Activated CD4-positive, alpha-beta T cell treated with anti-CD3 and anti-CD28 coated beads for 36 hours (primary cell): ENCODE results near the gene SAE1. TPM values are rescaled to one million over a fixed set of nuclear protein-coding genes. Genes with fewer than 3 reads are reported as not detected.
A peak's percentile ranks its signal among the peaks of the same experiment; 100 is the strongest.

ENCODE experiments used
- ATAC-seq: fragments of 200-7000 bp; cut with Tn5 transposase; one replicate; pipeline ENCODE4 v1.10.0; 2021; ENCODE audit warnings: mild to moderate bottlenecking, moderate library complexity
- CTCF ChIA-PET: fragments of 350-600 bp; sonication (Branson Sonifier 250); formaldehyde crosslinking; loops from one replicate; lab custom pipeline; 2021; ENCODE audit warnings: antibody characterized with exemption; lab: Charles Lee
- POLR2A ChIA-PET: fragments of 350-600 bp; sonication (Branson Sonifier 250); formaldehyde crosslinking; loops from one replicate; lab custom pipeline; 2021; ENCODE audit warnings: antibody characterized with exemption, inconsistent platforms; lab: Charles Lee
- DNase-seq: peaks from one replicate; pipeline ENCODE4 v3.0.0-alpha.2; 2020
- H3K27ac Mint-ChIP-seq: one replicate; pipeline ENCODE4 v1.8.0; 2021; ENCODE audit warnings: mixed read lengths
- H3K27me3 Mint-ChIP-seq: one replicate; pipeline ENCODE4 v1.8.0; 2021; ENCODE audit warnings: mixed read lengths
- H3K36me3 Mint-ChIP-seq: one replicate; pipeline ENCODE4 v1.8.0; 2021; ENCODE audit warnings: low read depth, mixed read lengths
- H3K4me1 Mint-ChIP-seq: one replicate; pipeline ENCODE4 v1.8.0; 2021; ENCODE audit warnings: mixed read lengths
- H3K4me3 Mint-ChIP-seq: one replicate; pipeline ENCODE4 v1.8.0; 2021; ENCODE audit warnings: mild to moderate bottlenecking, moderate library complexity, mixed read lengths
- H3K9me3 Mint-ChIP-seq: one replicate; pipeline ENCODE4 v1.8.0; 2021; ENCODE audit warnings: low read depth, mixed read lengths
- intact Hi-C, 2 experiments: fragments of 100-400 bp; cut with DNase I in 1 of 2; cut with micrococcal nuclease in 1 of 2; formaldehyde crosslinking; loops; one replicate each; pipeline versions ENCODE4 v1.14.2 to v1.15.1; 2022 to 2024; cut with DNase I, micrococcal nuclease
- total RNA-seq, 2 experiments: library from RNA; stranded (reverse); gene quantifications; one replicate each; pipeline ENCODE4 v1.2.3, GENCODE V29; 2021

Gene SAE1
- total RNA-seq, 2 experiments from 2014 or later = 143 to 156 TPM

- DNase-seq = peak; percentile 60
- ATAC-seq = peak; percentile 90
- Mint-ChIP-seq H3K4me1 (peaks cover 69% of the 10 kb centered on the region), H3K9me3 (no peaks in the 10 kb centered on the region), H3K4me3 (peak overlapping the region; percentile 58), H3K36me3 (peaks cover 63% of the 10 kb centered on the region), H3K27ac (peak overlapping the region; percentile 93), H3K27me3 (no peaks in the 10 kb centered on the region)
- ChIA-PET CTCF (interaction anchor here (0.6 to 4.7 kb wide), 21 partner anchors 9 to 146 kb away, joined by 3 to 43 read pairs (median 5); partner anchors contain the start of gene ZC3H4), POLR2A (interaction anchor here (0.5 to 1.9 kb wide), 14 partner anchors 13 to 116 kb away, joined by 3 to 15 read pairs (median 4); partner anchors contain the start of genes CCDC9 and ZC3H4)
- intact Hi-C loops = loop anchor here (1.0 to 5.0 kb wide), 4 partner anchors 17 to 68 kb away; no protein-coding TSS in a partner anchor
Measured at GRCh38 chr19:47158879-47159503, 28.4 kb downstream of the SAE1 start.

- Mint-ChIP-seq H3K9me3 (no peaks in the 10 kb centered on the region), H3K4me3 (no peak overlapping the region), H3K27ac (no peak overlapping the region), H3K36me3 (peaks cover 47% of the 10 kb centered on the region), H3K27me3 (no peaks in the 10 kb centered on the region), H3K4me1 (peaks cover 58% of the 10 kb centered on the region)
- ChIA-PET POLR2A (no interaction called here), CTCF (interaction anchor here (0.6 to 1.8 kb wide), 8 partner anchors 15 to 127 kb away, joined by 3 to 8 read pairs (median 4); no protein-coding TSS in a partner anchor)
- ATAC-seq = no peak
- DNase-seq = no peak
- intact Hi-C loops = no loop called here
Measured at GRCh38 chr19:47161876-47162489, 31.3 kb downstream of the SAE1 start.

- POLR2A ChIA-PET = interaction anchor here (0.7 kb wide), 1 partner anchor 86 kb away, joined by 3 read pairs; no protein-coding TSS in a partner anchor
- DNase-seq (no peak), ATAC-seq (no peak)
- Mint-ChIP-seq H3K27ac (no peak overlapping the region), H3K27me3 (no peaks in the 10 kb centered on the region), H3K4me1 (peaks cover 11% of the 10 kb centered on the region), H3K36me3 (peaks cover 43% of the 10 kb centered on the region), H3K9me3 (no peaks in the 10 kb centered on the region), H3K4me3 (no peak overlapping the region)
- CTCF ChIA-PET = interaction anchor here (1.2 to 2.5 kb wide), 3 partner anchors 10 to 76 kb away, joined by 3 to 10 read pairs (median 4); no protein-coding TSS in a partner anchor
- intact Hi-C loops = no loop called here
Measured at GRCh38 chr19:47168065-47168464, 37.4 kb downstream of the SAE1 start.

- ATAC-seq (no peak), DNase-seq (no peak)
- ChIA-PET POLR2A (interaction anchor here (0.7 kb wide), 2 partner anchors 10 to 16 kb away, joined by 3 to 4 read pairs; no protein-coding TSS in a partner anchor), CTCF (interaction anchor here (0.6 to 3.3 kb wide), 6 partner anchors 13 to 158 kb away, joined by 3 to 10 read pairs (median 4); no protein-coding TSS in a partner anchor)
- Mint-ChIP-seq H3K4me1 (peaks cover 41% of the 10 kb centered on the region), H3K4me3 (no peak overlapping the region), H3K36me3 (peaks cover 67% of the 10 kb centered on the region), H3K27me3 (no peaks in the 10 kb centered on the region), H3K9me3 (no peaks in the 10 kb centered on the region), H3K27ac (peak overlapping the region; percentile 12)
- intact Hi-C loops = no loop called here
Measured at GRCh38 chr19:47172666-47173455, 42.2 kb downstream of the SAE1 start.

- intact Hi-C loops = loop anchor here (1.0 kb wide), 3 partner anchors 10 to 17 kb away; no protein-coding TSS in a partner anchor
- ChIA-PET POLR2A (interaction anchor here (0.6 to 2.5 kb wide), 6 partner anchors 10 to 68 kb away, joined by 3 to 42 read pairs (median 6); no protein-coding TSS in a partner anchor), CTCF (interaction anchor here (1.0 to 3.3 kb wide), 6 partner anchors 9 to 71 kb away, joined by 3 to 24 read pairs (median 4); no protein-coding TSS in a partner anchor)
- H3K4me3 Mint-ChIP-seq = peak overlapping the region; percentile 18
- peak overlapping the region; percentile 94 for H3K27ac Mint-ChIP-seq
- H3K4me1 Mint-ChIP-seq = peaks cover 69% of the 10 kb centered on the region
- DNase-seq (no peak), ATAC-seq (no peak)
- no peaks in the 10 kb centered on the region for H3K27me3 Mint-ChIP-seq
- H3K36me3 Mint-ChIP-seq = peaks cover 69% of the 10 kb centered on the region
- no peaks in the 10 kb centered on the region for H3K9me3 Mint-ChIP-seq
Measured at GRCh38 chr19:47176071-47176626, 45.5 kb downstream of the SAE1 start.

DNA sequence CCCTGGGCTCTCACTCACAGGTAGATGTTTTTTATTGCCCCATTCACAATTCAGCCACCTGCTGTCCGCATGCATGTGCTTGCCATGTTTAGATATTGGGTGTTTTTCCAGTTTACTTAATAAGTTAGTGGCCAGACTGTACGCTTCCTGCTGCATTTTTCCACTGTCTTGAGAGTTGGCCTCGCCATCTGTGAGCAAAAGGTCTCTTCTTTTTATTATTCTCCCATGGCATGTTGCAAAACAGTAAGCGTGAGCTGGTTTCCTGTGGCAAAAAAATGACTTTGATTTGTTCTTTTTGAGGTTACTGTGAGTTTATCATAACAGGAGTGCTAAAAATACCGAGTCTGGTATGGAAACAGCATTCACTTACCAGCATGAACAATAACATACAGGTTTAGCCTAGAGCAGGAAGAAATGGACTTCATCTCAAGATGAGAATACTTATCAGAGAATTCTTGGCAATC lies 46.0 kb downstream of the SAE1 start:
- intact Hi-C loops = loop anchor here (1.0 kb wide), 3 partner anchors 10 to 17 kb away; no protein-coding TSS in a partner anchor
- H3K4me1 Mint-ChIP-seq = peaks cover 69% of the 10 kb centered on the region

GRCh38 chr19:47179653-47180310 lies 49.1 kb downstream of the SAE1 start:
- peaks cover 91% of the 10 kb centered on the region for H3K4me1 Mint-ChIP-seq
- ChIA-PET CTCF (interaction anchor here (0.7 to 3.3 kb wide), 6 partner anchors 13 to 64 kb away, joined by 3 to 10 read pairs (median 4); no protein-coding TSS in a partner anchor), POLR2A (interaction anchor here (0.6 to 1.0 kb wide), 2 partner anchors 9 to 10 kb away, joined by 3 read pairs; no protein-coding TSS in a partner anchor)
- ATAC-seq = peak; percentile 8
- intact Hi-C loops = no loop called here
- peak overlapping the region; percentile 75 for H3K27ac Mint-ChIP-seq
- H3K4me3 Mint-ChIP-seq = no peak overlapping the region
- H3K36me3 Mint-ChIP-seq = peaks cover 75% of the 10 kb centered on the region
- H3K27me3 Mint-ChIP-seq = no peaks in the 10 kb centered on the region
- no peaks in the 10 kb centered on the region for H3K9me3 Mint-ChIP-seq
- DNase-seq = no peak

More for the DNA sequence above, 46.0 kb downstream of the SAE1 start:
- no peaks in the 10 kb centered on the region for H3K27me3 Mint-ChIP-seq
- H3K27ac Mint-ChIP-seq = peak overlapping the region; percentile 94
- ATAC-seq (peak; percentile 86), DNase-seq (peak; percentile 63)
- CTCF ChIA-PET = interaction anchor here (0.6 to 3.3 kb wide), 8 partner anchors 10 to 173 kb away, joined by 3 to 24 read pairs (median 5); partner anchors contain the start of gene DHX34
- POLR2A ChIA-PET = interaction anchor here (0.6 to 2.5 kb wide), 8 partner anchors 10 to 81 kb away, joined by 3 to 42 read pairs (median 4); no protein-coding TSS in a partner anchor
- H3K9me3 Mint-ChIP-seq = no peaks in the 10 kb centered on the region
- H3K4me3 Mint-ChIP-seq = peak overlapping the region; percentile 18
- H3K36me3 Mint-ChIP-seq = peaks cover 69% of the 10 kb centered on the region

DNA sequence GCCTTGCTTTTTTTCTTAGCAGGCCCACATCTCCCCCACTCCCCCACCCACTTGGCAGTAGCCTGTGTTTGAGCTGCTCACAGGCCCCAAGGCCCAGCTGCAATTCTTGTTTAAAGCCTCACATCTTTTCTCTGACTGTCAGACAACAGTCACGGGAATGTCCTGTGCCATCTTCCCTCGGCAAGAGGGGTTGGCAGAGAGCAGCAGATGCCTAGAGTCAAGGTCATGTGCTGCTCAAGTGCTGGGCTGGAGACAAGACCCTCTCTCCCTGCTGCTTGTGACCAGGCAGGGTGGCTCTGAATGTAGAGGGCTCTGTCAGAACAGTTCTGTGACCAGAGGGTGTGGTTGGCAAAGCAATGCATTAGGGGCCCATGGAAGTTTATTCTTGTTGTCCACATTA lies 53.0 kb downstream of the SAE1 start:
- peaks cover 84% of the 10 kb centered on the region for H3K4me1 Mint-ChIP-seq
- CTCF ChIA-PET = interaction anchor here (0.6 to 1.9 kb wide), 2 partner anchors 25 to 28 kb away, joined by 4 to 6 read pairs; no protein-coding TSS in a partner anchor
- no peaks in the 10 kb centered on the region for H3K9me3 Mint-ChIP-seq
- H3K4me3 Mint-ChIP-seq = peak overlapping the region; percentile 12
- intact Hi-C loops = no loop called here
- H3K27ac Mint-ChIP-seq = peak overlapping the region; percentile 92
- peaks cover 67% of the 10 kb centered on the region for H3K36me3 Mint-ChIP-seq
- no peak for ATAC-seq
- POLR2A ChIA-PET = no interaction called here
- H3K27me3 Mint-ChIP-seq = no peaks in the 10 kb centered on the region
- no peak for DNase-seq

DNA sequence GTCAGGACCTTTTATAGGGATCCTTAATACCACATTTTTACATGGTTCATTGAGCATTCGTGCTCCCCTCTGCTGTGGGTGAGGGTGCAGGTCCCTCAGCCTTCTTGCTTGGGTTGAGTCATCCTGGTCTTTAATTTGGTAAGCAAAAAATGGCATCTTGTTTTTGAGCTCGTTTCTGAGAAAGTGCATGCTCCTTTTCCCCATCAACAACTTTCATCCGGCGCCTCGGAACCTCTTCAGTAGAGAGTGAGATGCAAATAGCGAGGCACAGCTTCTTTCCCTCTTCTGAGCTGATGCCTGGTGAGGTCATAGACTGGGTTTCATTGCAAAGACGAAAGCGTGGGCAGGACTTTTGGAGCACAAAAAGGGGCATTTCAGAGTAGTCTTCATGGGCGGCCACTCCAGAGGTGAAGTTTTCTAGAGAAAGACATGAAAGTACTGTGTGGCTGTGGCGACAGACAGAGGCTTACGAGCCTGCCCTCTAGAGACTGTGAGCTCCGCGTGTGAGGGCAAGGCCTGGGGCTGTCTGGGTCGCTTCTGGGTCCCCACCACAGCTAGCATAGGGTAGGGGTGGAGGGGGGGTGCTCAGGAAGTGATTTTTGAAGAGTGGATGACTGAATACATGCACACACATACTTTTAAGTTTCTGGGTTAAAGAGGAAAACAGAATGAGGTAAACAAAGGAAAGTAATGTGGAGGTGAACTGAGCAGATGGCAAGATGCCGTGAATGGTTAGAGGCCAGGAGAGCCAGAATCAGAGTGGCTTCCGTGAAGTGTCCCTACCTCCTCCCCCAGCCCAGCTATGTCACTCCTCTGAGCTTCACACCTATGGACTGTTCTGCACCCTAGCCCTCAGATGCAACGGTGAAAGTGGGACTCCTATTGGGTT lies 56.1 kb downstream of the SAE1 start:
- CTCF ChIA-PET = interaction anchor here (0.6 to 3.9 kb wide), 21 partner anchors 9 to 153 kb away, joined by 3 to 43 read pairs (median 3); partner anchors contain the start of genes CCDC9 and SAE1
- POLR2A ChIA-PET = interaction anchor here (0.6 to 2.0 kb wide), 17 partner anchors 9 to 356 kb away, joined by 3 to 42 read pairs (median 6); partner anchors contain the start of genes CCDC9, SAE1 and ZC3H4
- ATAC-seq (peak; percentile 68), DNase-seq (peak; percentile 92)
- intact Hi-C loops = loop anchor here (1.0 to 5.0 kb wide), 9 partner anchors 10 to 400 kb away; partner anchors contain the start of genes ZC3H4 (in 2 of the 2) and CCDC9 (in 1 of the 2)
- Mint-ChIP-seq H3K27ac (peak overlapping the region; percentile 97), H3K4me3 (peak overlapping the region; percentile 45), H3K27me3 (no peaks in the 10 kb centered on the region), H3K4me1 (peaks cover 91% of the 10 kb centered on the region), H3K36me3 (peaks cover 73% of the 10 kb centered on the region), H3K9me3 (no peaks in the 10 kb centered on the region)
